Peyer's patch (tissue), 4 donors: ENCODE results near the gene MACROD2.

ENCODE experiments used
- POLR2A ChIP-seq, 2 donors: fragments of 450-650 bp; IDR thresholded peaks; one replicate each; pipeline ENCODE4 v1.5.1; 2017; ENCODE audit warnings: antibody characterized with exemption in 2 of 2, mild to moderate bottlenecking in 2 of 2, moderate library complexity in 2 of 2
- TF ChIP-seq, protein P1 (sequence below), 6 experiments: fragments of 450-650 bp in 4 of 6; fragments of 200-600 bp in 2 of 6; sonication (generic) in 1 of 6; IDR thresholded peaks; one replicate each; pipeline ENCODE4 v1.5.1; 2017 to 2019; ENCODE audit warnings: antibody characterized with exemption in 6 of 6, mild to moderate bottlenecking in 3 of 6, moderate library complexity in 1 of 6

DNA sequence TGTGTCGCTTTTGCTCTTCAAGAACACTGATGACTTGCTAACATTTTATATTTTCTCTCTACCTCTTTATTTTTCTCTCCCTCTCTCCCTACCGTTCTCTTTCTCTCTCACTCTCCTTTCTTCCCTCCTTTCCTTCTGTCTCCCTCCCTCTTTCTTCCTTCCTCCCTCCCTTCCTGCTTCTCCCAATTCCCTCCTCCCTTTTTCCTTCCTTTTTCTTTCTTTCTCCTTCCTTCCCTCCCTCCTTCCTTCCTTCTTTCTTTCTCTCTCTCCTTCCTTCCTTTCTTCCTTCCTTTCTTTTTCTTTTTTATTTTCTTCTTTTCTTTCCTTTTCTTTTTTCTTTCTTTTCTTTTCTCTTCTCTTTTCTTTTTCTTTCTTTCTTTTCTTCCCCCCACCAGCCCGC lies 1511.8 kb downstream of the MACROD2 start:
- TF ChIP-seq POLR2A (IDR thresholded peaks at IDR 0.05), result no peak
- TF ChIP-seq, protein P1, sequence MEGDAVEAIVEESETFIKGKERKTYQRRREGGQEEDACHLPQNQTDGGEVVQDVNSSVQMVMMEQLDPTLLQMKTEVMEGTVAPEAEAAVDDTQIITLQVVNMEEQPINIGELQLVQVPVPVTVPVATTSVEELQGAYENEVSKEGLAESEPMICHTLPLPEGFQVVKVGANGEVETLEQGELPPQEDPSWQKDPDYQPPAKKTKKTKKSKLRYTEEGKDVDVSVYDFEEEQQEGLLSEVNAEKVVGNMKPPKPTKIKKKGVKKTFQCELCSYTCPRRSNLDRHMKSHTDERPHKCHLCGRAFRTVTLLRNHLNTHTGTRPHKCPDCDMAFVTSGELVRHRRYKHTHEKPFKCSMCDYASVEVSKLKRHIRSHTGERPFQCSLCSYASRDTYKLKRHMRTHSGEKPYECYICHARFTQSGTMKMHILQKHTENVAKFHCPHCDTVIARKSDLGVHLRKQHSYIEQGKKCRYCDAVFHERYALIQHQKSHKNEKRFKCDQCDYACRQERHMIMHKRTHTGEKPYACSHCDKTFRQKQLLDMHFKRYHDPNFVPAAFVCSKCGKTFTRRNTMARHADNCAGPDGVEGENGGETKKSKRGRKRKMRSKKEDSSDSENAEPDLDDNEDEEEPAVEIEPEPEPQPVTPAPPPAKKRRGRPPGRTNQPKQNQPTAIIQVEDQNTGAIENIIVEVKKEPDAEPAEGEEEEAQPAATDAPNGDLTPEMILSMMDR (IDR thresholded peaks at IDR 0.05), result no peak
